Measurements from ENCODE around the gene ABLIM2. TPM values are rescaled to one million over a fixed set of nuclear protein-coding genes. Genes with fewer than 3 reads are reported as not detected.

Gene ABLIM2
- total and polyA plus RNA-seq, 2 of the 13 experiments (the other 11 are each of a cell fraction or from before 2014, with no cell fraction given) = 0.20 to 0.37 TPM

DNA sequence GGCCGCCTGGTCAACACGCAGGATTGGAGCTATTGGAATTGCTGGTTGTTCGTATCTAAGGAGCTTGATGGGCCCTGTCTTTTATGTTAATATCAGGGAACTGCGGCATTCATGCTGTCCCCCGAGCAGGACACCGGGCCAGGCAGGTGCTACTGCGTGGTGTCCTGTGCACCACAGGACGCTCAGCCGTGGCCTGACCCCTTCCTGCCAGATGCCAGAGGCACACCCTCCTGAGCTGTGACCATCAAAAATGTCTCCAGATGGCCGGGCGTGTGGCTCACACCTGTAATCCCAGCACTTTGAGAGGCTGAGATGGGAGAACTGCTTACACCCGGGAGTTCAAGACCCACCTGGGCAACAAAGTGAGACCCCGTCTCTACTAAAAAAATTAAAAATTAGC is 32.1 kb downstream of the ABLIM2 start:
- CTCF ChIA-PET (ENCODE audit: low intra/inter-chr PET ratio, low total read pairs) = no interaction called here
- in situ Hi-C loops (cut with HindIII; ENCODE audit: extremely low pct_ligation_motif_present, low pct_unique_long_range_greater_than_20kb) = no loop called here
- no peaks in the 10 kb centered on the region for H3K9me3 ChIP-seq (ENCODE audit: low read length)
- FAIRE-seq = no peak
- no peak for DNase-seq (ENCODE audit: low spot score)
- no peaks in the 10 kb centered on the region for H3K4me1 ChIP-seq (ENCODE audit: insufficient read depth, low read length)
- H3K36me3 ChIP-seq (replicated peaks in 1 of 2; ENCODE audit: control insufficient read depth in 1 of 2, insufficient read depth in 2 of 2, low read length in 2 of 2) = no peaks in the 10 kb centered on the region
- no peak overlapping the region for H3K4me3 ChIP-seq (replicated peaks in 1 of 3; ENCODE audit: insufficient read depth in 1 of 3, low read depth in 2 of 3, low read length in 3 of 3)
- WGBS (ENCODE audit: low lambda C conversion rate) = 50% methylated on average over 8 of the region's 13 CpGs
- peaks cover 14 to 64% of the 10 kb centered on the region in 2 experiments for H3K27me3 ChIP-seq (ENCODE audit: control insufficient read depth in 1 of 2, insufficient read depth in 2 of 2, low read length in 2 of 2)
- TF ChIP-seq FOSL2 (CRISPR knock-in tag; IDR thresholded peaks at IDR 0.05) = no peak
- no peak for TF ChIP-seq ZBTB20 (CRISPR knock-in tag; IDR thresholded peaks at IDR 0.05; ENCODE audit: borderline replicate concordance, low read depth)
- TF ChIP-seq, protein P1, sequence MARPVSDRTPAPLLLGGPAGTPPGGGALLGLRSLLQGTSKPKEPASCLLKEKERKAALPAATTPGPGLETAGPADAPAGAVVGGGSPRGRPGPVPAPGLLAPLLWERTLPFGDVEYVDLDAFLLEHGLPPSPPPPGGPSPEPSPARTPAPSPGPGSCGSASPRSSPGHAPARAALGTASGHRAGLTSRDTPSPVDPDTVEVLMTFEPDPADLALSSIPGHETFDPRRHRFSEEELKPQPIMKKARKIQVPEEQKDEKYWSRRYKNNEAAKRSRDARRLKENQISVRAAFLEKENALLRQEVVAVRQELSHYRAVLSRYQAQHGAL (CRISPR knock-in tag; IDR thresholded peaks at IDR 0.05; ENCODE audit: not compliant biosample characterization) = no peak
- no peak for TF ChIP-seq SKIL (CRISPR knock-in tag; IDR thresholded peaks at IDR 0.05; ENCODE audit: borderline replicate concordance)
- BruUV-seq (replicated peaks) = no TSS peak
- H3K27ac ChIP-seq (ENCODE audit: extremely low read length, insufficient read depth, low read length) = no peak overlapping the region
- no peaks in the 10 kb centered on the region for H4K20me1 ChIP-seq (ENCODE audit: insufficient read depth, low read length)
- POLR2A ChIA-PET = no interaction called here
- ATAC-seq = no peak
- intact Hi-C loops (cut with micrococcal nuclease; ENCODE audit: unreplicated experiment) = no loop called here
- H3K9ac ChIP-seq (ENCODE audit: insufficient read depth, low read depth, low read length) = no peak overlapping the region
- H3K79me2 ChIP-seq (ENCODE audit: insufficient read depth, low read length) = no peaks in the 10 kb centered on the region
- H2AFZ ChIP-seq (ENCODE audit: low read length) = no peak overlapping the region
- H3K4me2 ChIP-seq (ENCODE audit: low read depth, low read length) = no peak overlapping the region

- DNase-seq (ENCODE audit: low spot score) = no peak
- no peak for ATAC-seq
- Histone ChIP-seq H2AFZ (ENCODE audit: low read length) (no peak overlapping the region), H3K9me3 (ENCODE audit: low read length) (no peaks in the 10 kb centered on the region), H3K4me2 (ENCODE audit: low read depth, low read length) (no peak overlapping the region), H3K27ac (ENCODE audit: extremely low read length, insufficient read depth, low read length) (no peak overlapping the region), H3K9ac (ENCODE audit: insufficient read depth, low read depth, low read length) (no peak overlapping the region), H3K4me1 (ENCODE audit: insufficient read depth, low read length) (no peaks in the 10 kb centered on the region), H3K79me2 (ENCODE audit: insufficient read depth, low read length) (no peaks in the 10 kb centered on the region), H3K27me3 (ENCODE audit: control insufficient read depth in 1 of 2, insufficient read depth in 2 of 2, low read length in 2 of 2) (peaks cover 12 to 59% of the 10 kb centered on the region in 2 experiments), H4K20me1 (ENCODE audit: insufficient read depth, low read length) (no peaks in the 10 kb centered on the region), H3K4me3 (replicated peaks in 1 of 3; ENCODE audit: insufficient read depth in 1 of 3, low read depth in 2 of 3, low read length in 3 of 3) (no peak overlapping the region), H3K36me3 (replicated peaks in 1 of 2; ENCODE audit: control insufficient read depth in 1 of 2, insufficient read depth in 2 of 2, low read length in 2 of 2) (no peaks in the 10 kb centered on the region)
- no TSS peak for BruUV-seq (replicated peaks)
- CTCF ChIA-PET (ENCODE audit: low intra/inter-chr PET ratio, low total read pairs) = no interaction called here
- in situ Hi-C loops (cut with HindIII; ENCODE audit: extremely low pct_ligation_motif_present, low pct_unique_long_range_greater_than_20kb) = no loop called here
- FAIRE-seq = no peak
- POLR2A ChIA-PET = no interaction called here
- intact Hi-C loops (cut with micrococcal nuclease; ENCODE audit: unreplicated experiment) = no loop called here
- 6% methylated on average over 6 of the region's 20 CpGs for WGBS (ENCODE audit: low lambda C conversion rate)
- no peak for TF ChIP-seq YY1 (IDR thresholded peaks at IDR 0.05; ENCODE audit: insufficient read depth, insufficient replicate concordance, low read depth, low read length)
- no peak for TF ChIP-seq HINFP (CRISPR knock-in tag; IDR thresholded peaks at IDR 0.05; ENCODE audit: low read depth)
- no peak for TF ChIP-seq JDP2 (CRISPR knock-in tag; IDR thresholded peaks at IDR 0.05; ENCODE audit: borderline replicate concordance)
- TF ChIP-seq ZNF253 (CRISPR knock-in tag; IDR thresholded peaks at IDR 0.05; ENCODE audit: borderline replicate concordance) = no peak
- no peak for TF ChIP-seq CHD4 (IDR thresholded peaks at IDR 0.05; ENCODE audit: borderline replicate concordance, low read length)
- no peak for TF ChIP-seq TFDP2 (CRISPR knock-in tag; IDR thresholded peaks at IDR 0.05)
- no peak for TF ChIP-seq LBX2 (CRISPR knock-in tag; IDR thresholded peaks at IDR 0.05; ENCODE audit: borderline replicate concordance)
- TF ChIP-seq ZNF234 (CRISPR knock-in tag; conservative IDR thresholded peaks at IDR 0.05) = no peak
These were observed 33.0 kb downstream of the ABLIM2 start for GRCh38 chr4:8125526-8126056.

Measured in HepG2 (cell line).